GM12878 (cell line): ENCODE data around the gene LRRC27.

ENCODE experiments used
- CTCF ChIP-seq, 3 experiments: IDR thresholded peaks in 2 of 3; conservative IDR thresholded peaks in 1 of 3; 2 replicates each; pipeline ENCODE4 v1.5.1; 2011; ENCODE audit warnings: low read depth in 3 of 3, low read length in 3 of 3, mild to moderate bottlenecking in 3 of 3, control low read depth in 2 of 3, moderate library complexity in 2 of 3, inconsistent platforms in 1 of 3, mixed read lengths in 1 of 3; ENCODE audit not compliant: control insufficient read depth in 2 of 3, insufficient read depth in 1 of 3; ENCODE audit errors: extremely low read depth in 1 of 3
- FOS ChIP-seq: IDR thresholded peaks from 3 replicates; pipeline ENCODE4 v1.6.1; 2011; ENCODE audit warnings: borderline replicate concordance; ENCODE audit not compliant: insufficient read length; ENCODE audit errors: extremely low read depth
- FOXK2 ChIP-seq: fragments of 450-650 bp; IDR thresholded peaks from 2 replicates; pipeline ENCODE4 v1.6.1; 2017; ENCODE audit warnings: mild to moderate bottlenecking, moderate library complexity
- JUND ChIP-seq: IDR thresholded peaks from 2 replicates; pipeline ENCODE4 v1.6.1; 2012; ENCODE audit warnings: low read depth, mild to moderate bottlenecking, low read length, improper control_type of control experiment, moderate library complexity
- RAD21 ChIP-seq: IDR thresholded peaks from 2 replicates; pipeline ENCODE4 v1.6.1; 2011; ENCODE audit warnings: mild to moderate bottlenecking, low read depth, low read length, moderate library complexity; ENCODE audit not compliant: insufficient read depth
- RAD51 ChIP-seq: fragments of 450-650 bp; IDR thresholded peaks from 2 replicates; pipeline ENCODE4 v1.6.1; 2016; ENCODE audit warnings: moderate library complexity, mild to moderate bottlenecking, inconsistent platforms
- YY1 ChIP-seq: IDR thresholded peaks from 2 replicates; pipeline ENCODE4 v1.6.1; 2011; ENCODE audit warnings: low read depth, mild to moderate bottlenecking, low read length
- ZBED1 ChIP-seq: IDR thresholded peaks from 2 replicates; pipeline ENCODE4 v1.6.1; 2016; ENCODE audit warnings: borderline replicate concordance
- ZNF207 ChIP-seq: fragments of 450-650 bp; IDR thresholded peaks from 2 replicates; pipeline ENCODE4 v1.6.1; 2014; ENCODE audit warnings: antibody characterized with exemption, mild to moderate bottlenecking, borderline replicate concordance
- ZSCAN29 ChIP-seq: fragments of 450-650 bp; IDR thresholded peaks from 2 replicates; pipeline ENCODE4 v1.6.1; 2017; ENCODE audit warnings: mild to moderate bottlenecking, moderate library complexity
- TF ChIP-seq, protein P1 (sequence below): IDR thresholded peaks from 2 replicates; pipeline ENCODE4 v1.6.1; 2011; ENCODE audit warnings: borderline replicate concordance, low read depth, mild to moderate bottlenecking, moderate library complexity, low read length; ENCODE audit not compliant: insufficient read depth, poor library complexity, severe bottlenecking

- TF ChIP-seq CTCF (IDR thresholded peaks at IDR 0.05 in 2 of 3, conservative IDR thresholded peaks at IDR 0.05 in 1 of 3; ENCODE audit: control insufficient read depth in 2 of 3, extremely low read depth in 1 of 3, insufficient read depth in 1 of 3, low read depth in 3 of 3, low read length in 3 of 3) (no peak), ZBED1 (no peak), ZSCAN29 (no peak), JUND (no peak), RAD21 (no peak), FOXK2 (no peak), ZNF207 (no peak), FOS (no peak), YY1 (no peak), RAD51 (no peak)
- TF ChIP-seq, protein P1, sequence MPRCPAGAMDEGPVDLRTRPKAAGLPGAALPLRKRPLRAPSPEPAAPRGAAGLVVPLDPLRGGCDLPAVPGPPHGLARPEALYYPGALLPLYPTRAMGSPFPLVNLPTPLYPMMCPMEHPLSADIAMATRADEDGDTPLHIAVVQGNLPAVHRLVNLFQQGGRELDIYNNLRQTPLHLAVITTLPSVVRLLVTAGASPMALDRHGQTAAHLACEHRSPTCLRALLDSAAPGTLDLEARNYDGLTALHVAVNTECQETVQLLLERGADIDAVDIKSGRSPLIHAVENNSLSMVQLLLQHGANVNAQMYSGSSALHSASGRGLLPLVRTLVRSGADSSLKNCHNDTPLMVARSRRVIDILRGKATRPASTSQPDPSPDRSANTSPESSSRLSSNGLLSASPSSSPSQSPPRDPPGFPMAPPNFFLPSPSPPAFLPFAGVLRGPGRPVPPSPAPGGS: no peak
Observed at GRCh38 chr10:132329565-132330485, 2.2 kb upstream of the LRRC27 start.
